Measurements from ENCODE around the gene MIEF1.

DNA sequence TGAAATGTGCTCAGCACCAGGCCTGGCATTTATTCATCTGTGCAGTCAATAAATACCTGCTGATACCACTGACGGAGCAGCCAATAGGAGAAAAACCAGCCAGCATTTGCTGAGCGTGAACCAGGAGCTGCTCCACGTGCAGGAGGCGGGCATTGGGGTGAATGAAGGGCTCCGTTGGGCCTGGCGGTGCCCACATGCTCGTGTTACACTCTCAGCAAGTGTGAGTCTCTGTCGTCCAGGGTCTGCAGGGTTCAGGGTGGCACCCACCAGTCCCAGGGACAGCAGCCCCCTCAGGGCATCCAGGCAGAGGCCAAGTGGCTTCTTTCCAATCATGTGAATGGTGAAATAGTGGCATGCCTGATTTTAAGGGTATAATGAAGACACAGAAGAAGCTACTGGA, 34.6 kb downstream of the MIEF1 start:
- TF ChIP-seq CTCF (conservative IDR thresholded peaks at IDR 0.05 in 1 of 2, IDR thresholded peaks at IDR 0.05 in 1 of 2; ENCODE audit: extremely low read depth in 1 of 2, insufficient read depth in 1 of 2, low read depth in 1 of 2, low read length in 2 of 2) (no peak), EZH2 (IDR thresholded peaks at IDR 0.05; ENCODE audit: borderline replicate concordance, low read length) (no peak)

All from mammary epithelial cell (primary cell).